Hematopoietic multipotent progenitor cell treated with erythropoietin and hydrocortisone succinate and interleukin-3 and kit ligand, for 17 days (in vitro differentiated cells): ENCODE results near the gene INTS6L.
"Not testable (repeated sequence)": the region's sequence is repeated elsewhere in the genome, so short reads cannot be mapped to it uniquely, and the experiment has no call there.

Source experiments
- DNase-seq: peaks from one replicate; pipeline ENCODE4 v3.0.0-alpha.2; 2015; ENCODE audit warnings: low spot score

Gene INTS6L

DNA sequence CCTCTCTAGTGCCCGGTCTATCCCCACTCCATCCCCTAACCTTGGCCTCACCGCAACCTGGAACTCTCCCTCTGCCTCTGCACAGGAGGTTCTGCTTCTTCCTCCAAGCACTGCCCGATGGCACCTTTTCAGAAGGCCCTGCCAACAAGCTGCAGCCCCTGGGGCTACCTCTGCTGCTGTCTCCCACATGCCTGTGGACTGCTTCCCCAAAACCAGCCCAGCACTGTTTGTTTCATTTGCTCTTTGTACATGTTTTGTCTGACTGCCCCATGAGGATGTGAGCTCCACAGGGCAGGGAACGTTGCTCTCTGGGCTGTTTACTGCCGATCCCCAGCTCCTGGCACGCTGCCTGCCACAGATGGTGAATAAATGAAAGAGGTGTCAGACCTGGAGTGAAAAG lies 85.4 kb downstream of the INTS6L start:
- no peak for DNase-seq

DNA sequence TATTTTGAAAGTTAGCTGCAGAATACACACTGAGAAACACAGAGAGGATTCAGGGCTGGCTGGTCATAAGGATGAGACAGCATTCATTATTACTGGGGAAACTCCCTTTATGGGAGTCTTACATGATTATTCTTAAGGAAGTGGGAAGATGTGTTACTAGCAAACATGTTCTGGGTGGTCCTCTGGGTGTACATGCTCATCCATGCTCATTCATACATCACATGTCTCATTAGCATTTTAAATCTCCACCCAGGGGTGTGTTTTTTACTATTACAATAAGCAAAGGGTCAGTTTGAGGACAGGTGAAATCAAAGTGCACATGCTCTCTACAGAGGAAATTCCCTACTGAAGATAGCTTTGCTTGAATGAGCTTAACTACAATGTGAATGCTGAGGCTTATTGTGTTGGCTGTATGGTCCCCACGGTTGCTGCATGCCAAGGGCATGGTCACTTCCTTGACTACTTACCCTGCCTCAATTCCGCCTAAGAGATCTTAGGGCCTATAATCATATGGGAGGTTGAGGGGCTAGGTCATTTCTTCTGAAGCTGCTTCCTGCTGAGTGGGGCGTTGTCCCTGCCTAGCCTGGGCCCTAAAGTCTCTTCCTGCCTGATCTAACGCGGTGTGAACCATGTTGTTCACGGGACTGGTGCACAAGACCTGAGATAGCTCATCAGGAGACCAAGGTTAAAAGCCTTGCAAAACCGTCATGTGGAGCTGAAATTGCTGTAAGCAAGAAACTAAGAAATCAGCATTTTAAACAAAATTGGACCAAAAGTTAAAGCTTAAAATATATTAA lies 104.1 kb downstream of the INTS6L start:
- not testable (repeated sequence) for DNase-seq

DNA sequence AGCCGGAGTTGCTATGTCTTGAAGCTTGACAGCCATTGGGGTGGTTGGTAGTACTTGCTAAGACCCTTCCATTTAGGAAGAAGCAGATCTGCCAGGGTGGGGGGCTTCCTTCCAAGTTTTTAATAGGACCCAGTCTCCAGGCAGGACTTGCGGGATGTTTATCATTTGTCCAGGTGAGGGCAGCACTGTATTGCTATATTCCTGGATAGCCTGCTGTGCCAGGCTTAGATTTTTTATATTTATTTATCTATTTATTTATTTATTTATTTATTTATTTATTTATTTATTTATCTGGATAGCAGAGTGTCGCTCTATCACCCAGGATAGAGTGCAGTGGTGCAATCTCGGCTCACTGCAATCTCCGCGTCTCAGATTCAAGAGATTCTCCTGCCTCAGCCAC lies 105.5 kb downstream of the INTS6L start:
- DNase-seq, result no peak

- no peak for DNase-seq
Observed at GRCh38 chrX:135629342-135629741, 108.9 kb downstream of the INTS6L start.
